Measurements from ENCODE around the gene ADAMTS17.
"Not testable (repeated sequence)": the region's sequence is repeated elsewhere in the genome, so short reads cannot be mapped to it uniquely, and the experiment has no call there.

ADAMTS17 gene

DNA sequence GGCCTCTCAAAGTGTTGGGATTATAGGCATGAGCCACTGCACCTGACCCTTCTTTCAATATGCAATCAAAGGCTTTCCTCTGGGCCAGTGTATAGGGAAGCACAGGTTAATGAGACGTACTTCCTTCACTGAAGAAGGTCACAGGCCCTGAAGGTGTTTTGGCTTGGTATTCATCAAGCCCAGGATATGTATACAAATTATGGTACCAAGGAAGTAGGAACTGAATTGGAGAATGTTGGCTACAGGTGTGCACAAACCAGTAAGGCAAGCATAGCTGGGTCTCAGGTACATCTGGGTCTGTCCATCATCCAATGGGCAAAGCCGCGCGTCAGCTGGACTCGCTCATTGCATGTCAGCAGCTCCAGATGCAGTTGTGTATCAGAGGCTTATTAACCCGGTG, 237.9 kb downstream of the ADAMTS17 start:
- no peak for DNase-seq

- DNase-seq = no peak
Measured at GRCh38 chr15:100101426-100102089, 240.2 kb downstream of the ADAMTS17 start.

DNA sequence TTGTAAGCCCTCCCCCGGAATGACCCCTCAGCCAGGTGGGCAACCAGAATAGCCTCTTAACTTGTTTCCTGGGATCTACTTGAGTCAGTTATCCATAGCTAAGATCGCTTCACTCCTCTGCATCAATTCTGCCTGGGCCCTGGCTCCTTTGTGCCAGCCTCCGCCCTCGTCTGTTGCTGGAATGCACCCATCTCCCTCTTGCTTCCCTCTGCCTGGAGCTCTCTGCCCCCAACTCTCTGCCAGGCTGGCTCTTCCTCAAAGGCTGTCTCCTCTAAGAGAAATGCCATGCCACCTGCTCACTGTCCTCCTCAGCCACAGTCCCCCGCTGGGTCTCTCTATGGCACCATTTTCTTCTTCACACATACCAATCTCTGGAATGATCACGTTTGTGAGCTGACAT, 240.8 kb downstream of the ADAMTS17 start:
- no peak for DNase-seq

DNA sequence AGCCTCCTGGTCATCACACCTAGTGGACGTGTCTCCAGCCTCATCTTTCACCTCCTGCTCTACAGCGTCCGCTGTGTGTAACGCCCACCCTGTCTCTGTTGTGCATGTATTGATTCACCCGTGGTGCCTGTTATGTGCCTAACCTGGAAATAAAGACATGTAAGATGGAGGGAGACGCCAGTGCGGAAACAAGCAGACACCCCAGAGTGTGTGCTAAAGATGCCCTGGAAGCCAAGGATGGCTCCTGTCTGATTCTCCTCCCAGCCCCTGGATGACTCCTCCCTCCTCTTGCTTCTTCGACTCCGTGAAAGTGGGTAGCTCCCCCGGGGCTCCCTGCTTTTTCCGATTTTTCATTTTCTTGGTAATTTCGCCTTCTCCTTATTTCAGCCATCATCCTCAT, 241.8 kb downstream of the ADAMTS17 start:
- no peak for DNase-seq

DNA sequence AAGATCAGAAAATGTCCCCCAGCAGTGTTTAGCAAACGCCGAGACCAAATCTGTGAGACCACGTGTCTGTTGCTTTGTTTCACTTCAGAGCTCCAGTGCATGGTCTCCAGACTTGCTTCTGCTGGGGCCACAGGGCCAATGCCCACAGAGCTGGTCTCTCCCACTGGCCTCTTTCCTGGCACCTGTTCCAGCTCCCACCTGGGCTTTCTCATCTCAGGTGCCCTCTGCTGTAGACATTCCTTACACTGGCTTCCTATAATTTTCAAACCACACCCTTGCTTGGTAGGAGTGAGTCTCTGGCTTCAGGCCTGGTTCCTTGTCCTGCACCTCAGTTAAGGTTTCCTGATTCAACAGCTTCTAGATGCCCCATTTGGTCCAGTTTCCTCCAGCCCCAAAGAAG, 243.1 kb downstream of the ADAMTS17 start:
- DNase-seq = no peak

GRCh38 chr15:100097342-100098127, 244.2 kb downstream of the ADAMTS17 start:
- no peak for DNase-seq

- no peak for DNase-seq
Measured at GRCh38 chr15:100096700-100097099, 245.1 kb downstream of the ADAMTS17 start.

DNA sequence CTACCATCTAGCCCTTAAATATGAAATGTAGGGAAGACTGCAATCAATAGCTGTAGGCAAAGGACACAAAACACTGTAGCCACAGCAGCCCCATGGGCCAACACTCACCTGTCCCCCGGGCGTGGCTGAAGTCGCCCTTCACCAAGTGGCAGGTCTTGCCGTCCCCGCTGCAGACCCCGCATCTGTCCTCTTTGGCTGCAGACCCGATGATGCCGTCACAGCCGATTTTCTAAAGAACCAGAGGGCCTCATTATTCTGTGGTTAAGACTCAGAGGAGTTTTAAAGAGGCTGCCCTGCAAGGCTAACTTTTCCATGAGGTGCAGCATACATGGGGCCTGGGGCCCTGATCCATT, 245.6 kb downstream of the ADAMTS17 start:
- no peak for DNase-seq

- no peak for DNase-seq
Measured at GRCh38 chr15:100095541-100096247, 246.1 kb downstream of the ADAMTS17 start.

DNA sequence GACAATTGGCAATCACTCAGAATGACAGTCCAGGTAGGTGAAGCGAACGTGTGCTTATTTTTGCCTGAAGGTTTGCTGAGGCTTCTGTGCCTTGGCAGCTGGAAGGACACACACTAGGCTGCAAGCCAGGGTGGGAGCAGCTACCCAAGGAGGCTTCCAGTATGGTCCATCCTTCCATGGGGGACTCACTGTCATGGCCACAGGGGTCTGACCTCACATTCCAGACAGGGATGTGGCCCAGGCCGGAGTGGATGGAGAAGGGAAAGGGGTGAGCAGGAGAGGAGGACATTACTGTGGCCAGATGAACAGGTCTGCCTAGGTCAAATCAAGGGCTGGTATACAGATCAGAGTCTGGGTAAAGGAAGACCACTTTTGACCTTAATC, 247.7 kb downstream of the ADAMTS17 start:
- no peak for DNase-seq

DNA sequence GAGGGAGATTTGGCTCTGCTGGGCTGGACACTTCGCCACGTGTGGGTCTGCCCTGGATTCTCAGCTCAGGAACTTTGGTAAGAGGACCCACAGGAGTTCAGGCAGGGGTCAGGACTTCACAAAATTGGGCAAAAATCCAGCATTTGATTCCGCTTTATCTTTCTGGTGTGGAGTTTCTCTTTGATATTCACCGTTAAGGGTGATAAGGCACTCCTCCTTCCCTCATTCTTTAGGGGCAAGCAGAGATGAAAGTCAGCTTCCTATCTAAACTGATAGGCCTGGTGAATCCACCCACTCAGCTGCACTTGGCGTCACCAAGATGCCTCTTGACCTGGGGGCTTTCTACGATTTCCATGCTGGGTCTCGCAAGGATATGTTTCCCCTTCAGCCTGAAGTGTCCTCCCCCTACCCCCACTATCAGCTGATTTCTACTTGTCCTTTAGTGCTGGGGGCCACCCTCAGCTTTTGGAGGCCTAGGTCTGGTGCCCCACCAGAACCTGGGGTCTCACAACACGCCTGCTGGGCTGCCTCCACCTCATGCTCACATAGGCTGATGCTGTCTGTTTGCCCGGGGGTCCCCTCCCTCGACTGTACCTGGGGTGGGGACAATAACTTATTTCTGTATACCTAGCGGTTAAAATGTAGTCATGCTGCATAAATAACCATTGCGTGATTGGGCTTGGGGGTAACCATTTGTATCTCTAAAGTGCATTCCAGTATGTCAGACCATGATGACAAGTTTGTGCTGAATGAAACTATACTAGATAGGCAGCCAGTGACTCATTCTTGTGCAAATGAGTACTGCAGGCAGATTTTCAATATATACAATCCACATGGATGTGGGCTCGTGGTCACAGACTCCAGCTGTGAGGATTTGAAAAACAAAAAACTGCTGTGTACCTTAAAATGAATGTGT, 248.3 kb downstream of the ADAMTS17 start:
- no peak for DNase-seq

DNA sequence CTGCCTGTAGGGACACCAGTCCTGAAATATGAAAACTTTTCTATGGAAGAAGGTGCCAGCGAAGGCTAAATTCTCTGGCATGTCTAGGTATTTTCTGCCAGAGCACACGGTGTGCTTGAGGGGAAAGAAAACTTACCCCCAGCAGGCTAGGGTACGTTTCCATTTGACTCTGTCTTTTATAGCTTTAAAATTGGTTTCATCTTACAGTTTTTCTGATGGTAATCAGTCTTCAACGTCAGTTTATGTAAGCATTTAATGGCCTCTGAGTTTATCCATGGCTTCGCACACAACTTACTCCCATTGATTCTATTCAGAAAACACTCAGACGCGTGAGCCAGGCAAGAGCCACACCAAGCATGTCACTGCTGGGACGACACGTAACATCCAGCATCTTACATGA, 249.7 kb downstream of the ADAMTS17 start:
- DNase-seq = no peak

GRCh38 chr15:100090411-100090810, 251.4 kb downstream of the ADAMTS17 start:
- no peak for DNase-seq

DNA sequence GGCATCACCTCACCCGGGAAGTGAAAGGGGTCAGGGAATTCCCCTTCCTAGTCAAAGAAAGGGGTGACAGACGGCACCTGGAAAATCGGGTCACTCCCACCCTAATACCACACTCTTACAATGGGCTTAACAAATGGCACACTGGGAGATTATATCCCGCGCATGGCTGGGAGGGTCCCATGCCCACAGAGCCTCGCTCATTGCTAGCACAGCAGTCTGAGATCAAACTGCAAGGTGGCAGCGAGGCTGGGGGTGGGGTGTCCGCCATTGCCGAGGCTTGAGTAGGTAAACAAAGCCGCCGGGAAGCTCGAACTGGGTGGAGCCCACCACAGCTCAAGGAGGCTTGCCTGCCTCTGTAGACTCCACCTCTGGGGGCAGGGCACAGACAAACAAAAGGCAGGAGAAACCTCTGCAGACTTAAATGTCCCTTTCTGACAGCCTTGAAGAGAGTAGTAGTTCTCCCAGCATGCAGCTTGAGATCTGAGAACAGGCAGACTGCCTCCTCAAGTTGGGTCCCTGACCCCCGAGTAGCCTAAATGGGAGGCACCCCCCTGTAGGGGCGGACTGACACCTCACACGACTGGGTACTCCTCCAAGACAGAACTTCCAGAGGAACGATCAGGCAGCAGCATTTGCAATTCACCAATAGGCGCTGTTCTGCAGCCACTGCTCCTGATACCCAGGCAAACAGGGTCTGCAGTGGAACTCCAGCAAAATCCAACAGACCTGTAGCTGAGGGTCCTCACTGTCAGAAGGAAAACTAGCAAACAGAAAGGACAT, 257.5 kb downstream of the ADAMTS17 start:
- DNase-seq = not testable (repeated sequence)

- no peak for DNase-seq
Measured at GRCh38 chr15:100083572-100083971, 258.2 kb downstream of the ADAMTS17 start.

- no peak for DNase-seq
Measured at GRCh38 chr15:100082761-100083402, 258.9 kb downstream of the ADAMTS17 start.

DNA sequence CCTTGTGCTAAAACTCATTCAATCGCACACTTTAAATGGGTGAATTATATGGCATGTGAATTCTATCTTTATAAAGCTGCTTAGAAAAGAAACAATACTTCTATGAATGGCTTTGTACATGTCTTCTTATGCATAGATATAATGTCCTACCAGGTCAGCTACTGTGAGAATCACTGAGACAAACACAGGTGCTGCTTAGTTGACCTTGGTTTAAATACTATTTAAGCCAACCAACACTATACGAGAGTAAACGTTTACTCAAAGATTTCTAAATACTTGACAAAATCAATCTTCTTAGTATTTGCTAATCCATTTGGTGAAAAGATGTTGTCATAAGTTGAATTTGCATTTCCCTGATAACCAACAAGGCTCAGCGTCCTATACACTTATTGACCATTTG, 260.3 kb downstream of the ADAMTS17 start:
- DNase-seq = no peak

- DNase-seq = no peak
Measured at GRCh38 chr15:100078511-100079220, 263.1 kb downstream of the ADAMTS17 start.

GRCh38 chr15:100075229-100075628, 266.5 kb downstream of the ADAMTS17 start:
- no peak for DNase-seq

DNA sequence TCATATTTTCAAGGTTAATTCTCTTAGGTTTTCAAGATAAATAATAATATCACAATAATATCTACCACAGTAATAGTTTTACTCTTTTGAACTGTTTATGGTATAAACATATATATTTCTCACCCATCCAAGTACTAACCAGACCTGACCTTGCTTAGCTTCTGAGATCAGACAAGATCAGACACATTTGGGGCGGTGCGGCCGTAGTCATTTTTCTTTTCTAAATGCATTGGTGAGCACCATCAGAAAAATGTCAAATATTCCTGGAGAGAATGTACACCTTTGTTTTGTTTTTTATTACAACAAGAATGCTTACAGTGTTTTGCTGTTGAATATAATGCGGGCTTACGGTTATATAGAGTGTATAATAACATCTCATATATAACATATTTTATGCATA, 267.8 kb downstream of the ADAMTS17 start:
- no peak for DNase-seq

Measured in activated gamma-delta T cell (primary cell).